Mucosa of rectum (tissue), 2 donors: ENCODE results near the gene ANO2.

Experiments
- H3K27ac ChIP-seq, 2 donors: one replicate each; pipeline ENCODE4 v1.7.0; 2013; ENCODE audit warnings: inconsistent platforms in 2 of 2, low read depth in 2 of 2, low read length in 2 of 2
- H3K27me3 ChIP-seq, 2 donors: one replicate each; pipeline ENCODE4 v1.7.0; 2013; ENCODE audit warnings: low read length in 2 of 2; ENCODE audit not compliant: control insufficient read depth in 2 of 2, insufficient read depth in 2 of 2
- H3K36me3 ChIP-seq, 2 donors: one replicate each; pipeline ENCODE4 v1.7.0; 2013; ENCODE audit warnings: low read length in 2 of 2; ENCODE audit not compliant: control insufficient read depth in 2 of 2, insufficient read depth in 2 of 2
- H3K4me1 ChIP-seq, 2 donors: one replicate each; pipeline ENCODE4 v1.7.0; 2013; ENCODE audit warnings: low read length in 2 of 2, mild to moderate bottlenecking in 1 of 2; ENCODE audit not compliant: control insufficient read depth in 2 of 2, insufficient read depth in 2 of 2
- H3K4me3 ChIP-seq, 2 donors: one replicate each; pipeline ENCODE4 v1.7.0; 2013; ENCODE audit warnings: low read length in 2 of 2
- H3K9ac ChIP-seq, 2 donors: one replicate each; pipeline ENCODE4 v1.7.0; 2013; ENCODE audit warnings: low read length in 2 of 2, low read depth in 1 of 2, mild to moderate bottlenecking in 1 of 2
- H3K9me3 ChIP-seq, 2 donors: one replicate each; pipeline ENCODE4 v1.7.0; 2013; ENCODE audit warnings: low read length in 2 of 2; ENCODE audit not compliant: control insufficient read depth in 2 of 2
- donor health status: healthy.
- donor health status: Normal muscosa, but diverticular disease.

The ANO2 gene

GRCh38 chr12:5720381-5721005 lies 224.6 kb downstream of the ANO2 start:
- H3K9ac ChIP-seq = no peak overlapping the region
- no peak overlapping the region for H3K4me3 ChIP-seq
- no peaks in the 10 kb centered on the region for H3K9me3 ChIP-seq
- H3K36me3 ChIP-seq = no peaks in the 10 kb centered on the region
- no peak overlapping the region for H3K27ac ChIP-seq
- H3K27me3 ChIP-seq = no peaks in the 10 kb centered on the region
- peaks cover 6 to 7% of the 10 kb centered on the region in 2 donors for H3K4me1 ChIP-seq

- Histone ChIP-seq H3K9me3 (no peaks in the 10 kb centered on the region), H3K27me3 (no peaks in the 10 kb centered on the region), H3K4me3 (no peak overlapping the region), H3K4me1 (peaks cover 10 to 18% of the 10 kb centered on the region in 2 donors), H3K27ac (no peak overlapping the region), H3K9ac (no peak overlapping the region), H3K36me3 (no peaks in the 10 kb centered on the region)
These were observed 226.4 kb downstream of the ANO2 start for GRCh38 chr12:5718680-5719079.

GRCh38 chr12:5718073-5718472 lies 227.0 kb downstream of the ANO2 start:
- Histone ChIP-seq H3K36me3 (no peaks in the 10 kb centered on the region), H3K27me3 (no peaks in the 10 kb centered on the region), H3K27ac (no peak overlapping the region), H3K4me3 (no peak overlapping the region), H3K9me3 (no peaks in the 10 kb centered on the region), H3K4me1 (peaks cover 10 to 18% of the 10 kb centered on the region in 2 donors), H3K9ac (no peak overlapping the region)

GRCh38 chr12:5716976-5717375 lies 228.1 kb downstream of the ANO2 start:
- no peaks in the 10 kb centered on the region for H3K36me3 ChIP-seq
- peaks cover 10 to 18% of the 10 kb centered on the region in 2 donors for H3K4me1 ChIP-seq
- no peak overlapping the region for H3K27ac ChIP-seq
- no peaks in the 10 kb centered on the region for H3K9me3 ChIP-seq
- no peaks in the 10 kb centered on the region for H3K27me3 ChIP-seq
- no peak overlapping the region for H3K4me3 ChIP-seq
- no peak overlapping the region for H3K9ac ChIP-seq

- no peaks in the 10 kb centered on the region for H3K36me3 ChIP-seq
- no peak overlapping the region for H3K9ac ChIP-seq
- no peak overlapping the region for H3K4me3 ChIP-seq
- no peaks in the 10 kb centered on the region for H3K9me3 ChIP-seq
- H3K27me3 ChIP-seq = no peaks in the 10 kb centered on the region
- peaks cover 10 to 18% of the 10 kb centered on the region in 2 donors for H3K4me1 ChIP-seq
- H3K27ac ChIP-seq = no peak overlapping the region
These were observed 228.9 kb downstream of the ANO2 start for GRCh38 chr12:5716201-5716600.

- H3K4me3 ChIP-seq = peak overlapping the region in 1 of 2 donors; percentile 28
- no peaks in the 10 kb centered on the region for H3K27me3 ChIP-seq
- no peaks in the 10 kb centered on the region for H3K36me3 ChIP-seq
- no peaks in the 10 kb centered on the region for H3K9me3 ChIP-seq
- H3K27ac ChIP-seq = peak overlapping the region; percentile 23 to 38
- H3K9ac ChIP-seq = no peak overlapping the region
- H3K4me1 ChIP-seq = peaks cover 10 to 18% of the 10 kb centered on the region in 2 donors
These were observed 230.0 kb downstream of the ANO2 start for GRCh38 chr12:5715021-5715420.

GRCh38 chr12:5713599-5714081 lies 231.4 kb downstream of the ANO2 start:
- no peak overlapping the region for H3K4me3 ChIP-seq
- no peaks in the 10 kb centered on the region for H3K27me3 ChIP-seq
- H3K9ac ChIP-seq = no peak overlapping the region
- H3K4me1 ChIP-seq = peaks cover 13 to 20% of the 10 kb centered on the region in 2 donors
- no peaks in the 10 kb centered on the region for H3K36me3 ChIP-seq
- no peaks in the 10 kb centered on the region for H3K9me3 ChIP-seq
- no peak overlapping the region for H3K27ac ChIP-seq

GRCh38 chr12:5710260-5710878 lies 234.7 kb downstream of the ANO2 start:
- Histone ChIP-seq H3K36me3 (no peaks in the 10 kb centered on the region), H3K9ac (no peak overlapping the region), H3K4me3 (no peak overlapping the region), H3K4me1 (peaks cover 6 to 23% of the 10 kb centered on the region in 2 donors), H3K9me3 (no peaks in the 10 kb centered on the region), H3K27me3 (no peaks in the 10 kb centered on the region), H3K27ac (no peak overlapping the region)

GRCh38 chr12:5708371-5708770 lies 236.7 kb downstream of the ANO2 start:
- H3K4me3 ChIP-seq = no peak overlapping the region
- no peaks in the 10 kb centered on the region for H3K9me3 ChIP-seq
- H3K27ac ChIP-seq = no peak overlapping the region
- no peaks in the 10 kb centered on the region for H3K27me3 ChIP-seq
- H3K9ac ChIP-seq = no peak overlapping the region
- H3K4me1 ChIP-seq = peaks cover 4 to 13% of the 10 kb centered on the region in 2 donors
- H3K36me3 ChIP-seq = no peaks in the 10 kb centered on the region

GRCh38 chr12:5706247-5706646 lies 238.8 kb downstream of the ANO2 start:
- no peaks in the 10 kb centered on the region for H3K36me3 ChIP-seq
- H3K4me1 ChIP-seq = peaks cover 4 to 13% of the 10 kb centered on the region in 2 donors
- H3K27ac ChIP-seq = no peak overlapping the region
- H3K9ac ChIP-seq = no peak overlapping the region
- no peak overlapping the region for H3K4me3 ChIP-seq
- H3K27me3 ChIP-seq = no peaks in the 10 kb centered on the region
- no peaks in the 10 kb centered on the region for H3K9me3 ChIP-seq
